HepG2 (cell line): ENCODE data around the gene SGSH. TPM values are rescaled to one million over a fixed set of nuclear protein-coding genes. Genes with fewer than 3 reads are reported as not detected.

Experiments used
- AKNA ChIP-seq: sonication (generic); formaldehyde crosslinking; IDR thresholded peaks from 2 replicates; pipeline ENCODE4 v1.4.0; 2020; ENCODE audit warnings: missing genetic modification reagents, borderline replicate concordance
- DZIP1 ChIP-seq: sonication (generic); formaldehyde crosslinking; IDR thresholded peaks from 2 replicates; pipeline ENCODE4 v1.5.0; 2020; ENCODE audit warnings: mild to moderate bottlenecking, missing genetic modification reagents
- EED ChIP-seq: sonication (generic); formaldehyde crosslinking; IDR thresholded peaks from 2 replicates; pipeline ENCODE4 v1.5.0; 2020; ENCODE audit warnings: mild to moderate bottlenecking, missing genetic modification reagents
- FUBP1 ChIP-seq: sonication (generic); formaldehyde crosslinking; IDR thresholded peaks from 2 replicates; pipeline ENCODE4 v1.5.1; 2020; ENCODE audit warnings: missing genetic modification reagents, mild to moderate bottlenecking, borderline replicate concordance
- HNF1A ChIP-seq, 2 experiments: sonication (generic) in 1 of 2; formaldehyde crosslinking in 1 of 2; IDR thresholded peaks; 2 replicates each; pipeline versions ENCODE4 v1.4.0 to v1.6.1; 2016 to 2020; ENCODE audit warnings: borderline replicate concordance in 1 of 2, low read depth in 1 of 2, mild to moderate bottlenecking in 1 of 2, missing genetic modification reagents in 1 of 2
- PITX1 ChIP-seq: sonication (generic); formaldehyde crosslinking; IDR thresholded peaks from 2 replicates; pipeline ENCODE4 v1.5.1; 2020; ENCODE audit warnings: mild to moderate bottlenecking, missing genetic modification reagents
- RFX3 ChIP-seq: IDR thresholded peaks from 2 replicates; pipeline ENCODE4 v1.6.1; 2016; ENCODE audit warnings: missing biosample characterization, missing genetic modification reagents
- ZFP36L2 ChIP-seq: sonication (generic); formaldehyde crosslinking; IDR thresholded peaks from 2 replicates; pipeline ENCODE4 v1.4.0; 2020; ENCODE audit warnings: missing genetic modification reagents
- ZNF251 ChIP-seq: sonication (generic); formaldehyde crosslinking; IDR thresholded peaks from 2 replicates; pipeline ENCODE4 v1.9.0; 2021; ENCODE audit warnings: mild to moderate bottlenecking, missing genetic modification reagents
- ZNF800 ChIP-seq: sonication (generic); formaldehyde crosslinking; IDR thresholded peaks from 2 replicates; pipeline ENCODE4 v1.4.0; 2020; ENCODE audit warnings: missing genetic modification reagents
- ZNF891 ChIP-seq: sonication (generic); formaldehyde crosslinking; IDR thresholded peaks from 2 replicates; pipeline ENCODE4 v1.5.0; 2020; ENCODE audit warnings: mild to moderate bottlenecking, missing genetic modification reagents
- polyA plus RNA-seq, 8 experiments: library from polyadenylated mRNA; depleted of rRNA in 3 of 8; stranded (reverse) in 7 of 8; unstranded in 1 of 8; fragments of >200 nt; fragmentation: Illumina TruSeq in 4 of 8; extraction: Trizol in 4 of 8; gene quantifications; 2 replicates each; pipeline versions ENCODE4 v1.2.1 to v1.2.3, GENCODE V29; 2011 to 2016; ENCODE audit warnings: low read depth in 4 of 8, missing spikeins in 1 of 8, mixed read lengths in 1 of 8; ENCODE audit not compliant: insufficient read depth in 1 of 8
- total RNA-seq, 5 experiments: library from RNA; depleted of rRNA; stranded (reverse); fragments of >200 nt; fragmentation: Illumina TruSeq; extraction: Trizol; gene quantifications; 2 replicates each; pipeline ENCODE4 v1.2.3, GENCODE V29; 2016; ENCODE audit warnings: low read depth in 1 of 5

Gene SGSH
- total and polyA plus RNA-seq, 2 of the 13 experiments (the other 11 are each of a cell fraction or from before 2014, with no cell fraction given): 12.2 to 17.6 TPM

GRCh38 chr17:80261159-80261894, 41.2 kb upstream of the SGSH start (continued):
- no peak for TF ChIP-seq DZIP1 (CRISPR knock-in tag)
- TF ChIP-seq HNF1A (IDR thresholded peaks at IDR 0.05; ENCODE audit: low read depth): peak; percentile 69
- TF ChIP-seq HNF1A (CRISPR knock-in tag; IDR thresholded peaks at IDR 0.05; ENCODE audit: borderline replicate concordance): peak; percentile 88
- TF ChIP-seq FUBP1: peak; percentile 74; the same call in 1 of the 2 replicates
- TF ChIP-seq AKNA: peak; percentile 64; the same call in 1 of the 2 replicates
- no peak for TF ChIP-seq ZNF251 (CRISPR knock-in tag)
- peak; percentile 65; the same call in 1 of the 2 replicates for TF ChIP-seq ZFP36L2
- TF ChIP-seq PITX1 (CRISPR knock-in tag): peak; percentile 66; the same call in 1 of the 2 replicates
- TF ChIP-seq ZNF800 (CRISPR knock-in tag): peak; percentile 91
- no peak for TF ChIP-seq RFX3
- TF ChIP-seq ZNF891 (CRISPR knock-in tag): peak; percentile 63; the same call in 1 of the 2 replicates
- 0 out of 2 replicates have a peak, but pooled peaks have one; percentile 80 for TF ChIP-seq EED
